HG02798 (cell line): ENCODE data around the gene C1QL4.
A peak's percentile ranks its signal among the peaks of the same experiment; 100 is the strongest.
"Not testable (repeated sequence)": the region's sequence is repeated elsewhere in the genome, so short reads cannot be mapped to it uniquely, and the experiment has no call there.

Experiments
- ATAC-seq: cut with Tn5 transposase; IDR thresholded peaks from one replicate; pipeline ENCODE4 v1.9.1; 2021; ENCODE audit warnings: mild to moderate bottlenecking; ENCODE audit not compliant: unreplicated experiment, poor library complexity

The C1QL4 gene

DNA sequence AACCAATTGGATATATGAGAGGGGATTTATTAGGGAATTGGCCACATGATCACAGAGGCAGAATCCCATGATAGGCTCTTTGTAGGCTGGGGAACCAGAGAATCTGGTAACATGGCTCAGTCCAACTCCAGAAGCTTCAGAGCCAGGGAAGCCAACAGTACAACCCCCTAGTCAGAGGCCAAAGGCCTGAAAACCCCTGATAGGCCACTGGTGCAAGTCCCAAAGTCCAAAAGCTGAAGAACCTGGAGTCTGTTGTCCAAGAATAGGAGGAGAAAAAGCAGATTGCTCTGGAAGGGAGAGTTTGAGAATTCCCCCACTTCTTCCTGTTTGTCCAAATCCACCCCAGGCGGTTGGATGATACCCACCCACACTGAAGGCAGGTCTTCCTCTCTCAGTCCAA lies 22.2 kb downstream of the C1QL4 start:
- no peak for ATAC-seq

DNA sequence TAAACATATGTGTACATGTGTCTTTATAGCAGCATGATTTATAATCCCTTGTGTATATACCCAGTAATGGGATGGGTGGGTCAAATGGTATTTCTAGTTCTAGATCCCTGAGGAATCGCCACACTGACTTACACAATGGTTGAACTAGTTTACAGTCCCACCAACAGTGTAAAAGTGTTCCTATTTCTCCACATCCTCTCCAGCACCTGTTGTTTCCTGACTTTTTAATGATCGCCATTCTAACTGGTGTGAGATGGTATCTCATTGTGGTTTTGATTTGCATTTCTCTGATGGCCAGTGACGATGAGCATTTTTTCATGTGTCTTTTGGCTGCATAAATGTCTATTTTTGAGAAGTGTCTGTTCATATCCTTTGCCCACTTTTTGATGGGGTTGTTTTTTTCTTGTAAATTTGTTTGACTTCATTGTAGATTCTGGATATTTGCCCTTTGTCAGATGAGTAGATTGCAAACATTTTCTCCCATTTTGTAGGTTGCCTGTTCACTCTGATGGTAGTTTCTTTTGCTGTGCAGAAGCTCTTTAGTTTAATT lies 26.5 kb downstream of the C1QL4 start:
- not testable (repeated sequence) for ATAC-seq

DNA sequence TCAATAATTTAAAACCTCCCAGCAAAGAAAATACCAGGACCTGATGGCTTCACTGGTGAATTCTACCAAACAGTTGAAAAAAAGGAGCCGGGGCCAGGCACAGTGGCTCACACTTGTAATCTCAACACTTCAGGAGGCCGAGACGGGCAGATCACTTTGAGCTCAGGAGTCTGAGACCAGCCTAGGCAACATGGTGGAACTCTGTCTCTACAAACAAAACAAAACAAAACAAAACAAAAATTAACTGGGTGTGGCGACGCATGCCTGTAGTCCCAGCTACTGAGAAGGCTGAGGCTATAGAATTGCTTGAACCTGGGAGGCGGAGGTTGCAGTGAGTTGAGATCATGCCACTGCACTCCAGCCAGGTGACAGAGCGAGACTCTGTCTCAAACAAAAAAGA lies 27.6 kb downstream of the C1QL4 start:
- no peak for ATAC-seq

DNA sequence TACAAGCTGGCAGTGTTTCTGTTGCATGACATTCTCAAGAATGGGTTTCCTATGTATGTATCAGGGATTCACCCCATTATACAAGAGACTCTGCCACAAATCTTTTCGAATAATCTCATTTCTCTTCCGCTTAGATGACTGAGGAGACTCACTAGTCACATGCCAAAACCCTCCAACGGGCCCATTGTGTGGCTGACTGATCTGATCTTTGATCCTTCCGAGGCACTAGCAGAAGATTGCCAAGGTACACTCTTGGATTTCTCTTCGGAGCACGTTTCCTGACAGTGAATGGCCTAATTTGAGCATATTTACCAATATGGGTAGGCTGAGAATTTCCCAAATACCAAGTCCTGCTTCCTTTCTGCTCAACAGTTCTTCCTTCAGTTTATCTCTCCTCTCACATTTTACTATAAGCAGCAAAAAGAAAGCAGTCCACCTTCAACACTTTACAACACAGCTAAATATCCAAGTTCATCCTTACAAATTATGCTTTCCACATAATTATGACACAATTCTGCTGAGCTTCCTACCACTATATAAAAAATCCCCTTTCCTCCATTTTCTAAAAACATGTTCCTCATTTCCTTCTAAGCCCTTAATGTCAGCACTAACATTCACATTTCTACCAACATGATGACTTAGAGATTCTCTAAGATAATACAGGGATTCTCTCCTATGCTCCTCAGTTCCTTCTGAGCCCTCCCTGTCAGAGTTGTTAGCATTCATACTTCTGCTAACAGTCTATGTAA lies 31.1 kb downstream of the C1QL4 start:
- no peak for ATAC-seq

DNA sequence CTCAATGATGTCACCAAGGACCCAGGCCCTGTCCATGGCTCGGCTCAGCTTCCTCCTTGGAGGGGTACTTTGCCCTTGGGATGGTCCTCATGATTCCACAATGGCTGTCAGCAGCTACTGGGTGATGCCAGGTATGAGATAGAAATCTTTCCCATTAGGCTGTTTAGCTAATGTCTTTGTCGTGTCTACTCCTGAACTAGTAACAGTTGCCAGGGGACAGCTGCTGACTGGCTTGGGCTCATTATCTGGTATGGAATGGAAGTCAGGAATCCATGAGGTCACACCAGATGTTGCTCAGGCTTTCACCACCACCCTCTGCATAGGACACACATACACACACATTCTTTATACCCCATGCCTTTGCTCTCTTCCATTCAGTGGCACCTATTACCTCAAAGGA lies 32.8 kb downstream of the C1QL4 start:
- no peak for ATAC-seq

DNA sequence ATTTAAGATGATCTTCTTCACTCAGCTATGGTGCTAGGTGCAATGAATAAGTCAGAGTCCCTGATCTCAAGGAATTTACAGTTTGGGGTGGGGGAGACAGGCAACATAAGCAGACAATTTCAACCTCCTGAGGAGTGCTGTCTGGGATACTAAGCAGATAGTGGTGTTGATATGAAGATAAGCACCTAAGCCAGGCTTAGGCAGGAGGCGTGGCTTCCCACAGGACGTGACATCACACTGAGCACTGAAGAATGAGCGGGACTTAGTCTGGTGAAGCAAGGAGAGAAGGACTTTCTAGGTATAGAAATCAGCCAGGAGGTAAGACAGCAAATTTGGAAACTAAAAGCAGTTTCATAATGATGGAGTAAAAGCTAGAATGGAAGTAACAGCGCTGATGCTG lies 35.2 kb downstream of the C1QL4 start:
- ATAC-seq, result no peak

DNA sequence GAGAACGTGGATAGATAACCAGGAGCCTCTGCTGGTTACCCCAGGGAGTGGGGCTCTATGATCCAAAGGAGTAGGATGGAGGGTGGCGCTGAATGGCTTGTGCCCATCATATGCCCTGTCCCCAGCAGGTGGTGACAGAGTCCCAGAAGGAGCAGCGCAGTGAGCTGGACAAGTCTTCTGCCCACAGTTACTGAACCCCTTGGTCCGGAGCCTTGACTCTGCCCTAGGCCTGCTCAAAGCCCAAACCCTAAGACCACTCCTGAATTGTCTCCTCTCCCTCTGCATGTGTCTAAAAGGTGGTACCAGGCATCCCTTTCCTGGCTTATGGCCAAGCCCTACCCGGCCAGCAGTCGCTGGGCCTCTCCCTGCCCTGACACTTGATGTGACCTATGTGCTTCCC lies 38.8 kb downstream of the C1QL4 start:
- ATAC-seq, result no peak

DNA sequence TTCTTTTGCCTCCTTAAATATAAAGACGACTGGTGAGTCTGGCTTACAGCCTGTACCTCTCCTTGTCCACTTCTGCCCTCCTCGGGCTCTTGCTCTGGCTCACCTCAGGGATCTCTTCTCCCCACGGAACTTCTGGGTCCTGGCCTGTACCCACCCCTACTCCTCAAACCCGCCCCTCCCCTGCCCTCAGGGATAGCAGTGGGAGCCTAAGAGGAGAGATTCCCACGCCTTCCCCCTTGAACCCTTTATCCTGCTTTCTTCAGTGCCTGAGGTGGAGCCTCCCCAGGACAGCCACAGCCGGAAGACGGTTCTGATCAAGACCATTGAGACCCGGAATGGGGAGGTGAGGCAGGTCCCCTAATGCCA lies 39.3 kb downstream of the C1QL4 start:
- no peak for ATAC-seq

DNA sequence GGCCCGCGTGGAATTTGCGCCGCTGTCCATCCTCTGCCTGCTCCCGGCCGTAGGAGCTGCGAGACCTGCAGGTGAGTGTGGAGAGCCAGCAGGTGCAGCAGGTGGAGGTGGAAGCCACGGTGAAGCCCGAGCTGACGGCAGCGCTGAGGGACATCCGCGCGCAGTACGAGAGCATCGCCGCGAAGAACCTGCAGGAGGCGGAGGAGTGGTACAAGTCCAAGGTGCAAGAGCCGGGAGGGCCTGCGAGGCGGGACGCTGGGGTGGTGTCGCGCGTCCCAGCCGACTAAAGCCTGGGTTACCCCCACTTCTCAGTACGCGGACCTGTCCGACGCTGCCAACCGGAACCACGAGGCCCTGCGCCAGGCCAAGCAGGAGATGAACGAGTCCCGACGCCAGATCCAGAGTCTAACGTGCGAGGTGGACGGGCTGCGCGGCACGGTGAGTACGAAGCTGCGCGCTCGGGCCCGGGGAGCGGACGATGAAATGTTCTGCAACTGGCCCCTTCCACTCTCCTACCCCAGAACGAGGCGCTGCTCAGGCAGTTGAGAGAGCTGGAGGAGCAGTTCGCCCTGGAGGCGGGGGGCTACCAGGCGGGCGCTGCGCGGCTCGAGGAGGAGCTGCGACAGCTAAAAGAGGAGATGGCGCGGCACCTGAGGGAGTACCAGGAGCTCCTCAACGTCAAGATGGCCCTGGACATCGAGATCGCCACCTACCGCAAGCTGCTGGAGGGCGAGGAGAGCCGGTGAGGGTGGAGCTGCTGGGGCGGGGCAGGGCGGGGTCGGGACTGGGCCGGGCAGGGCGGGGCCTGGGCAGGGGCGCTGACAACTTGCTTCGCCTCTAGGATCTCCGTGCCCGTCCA lies 39.9 kb downstream of the C1QL4 start:
- peak; percentile 4 for ATAC-seq

DNA sequence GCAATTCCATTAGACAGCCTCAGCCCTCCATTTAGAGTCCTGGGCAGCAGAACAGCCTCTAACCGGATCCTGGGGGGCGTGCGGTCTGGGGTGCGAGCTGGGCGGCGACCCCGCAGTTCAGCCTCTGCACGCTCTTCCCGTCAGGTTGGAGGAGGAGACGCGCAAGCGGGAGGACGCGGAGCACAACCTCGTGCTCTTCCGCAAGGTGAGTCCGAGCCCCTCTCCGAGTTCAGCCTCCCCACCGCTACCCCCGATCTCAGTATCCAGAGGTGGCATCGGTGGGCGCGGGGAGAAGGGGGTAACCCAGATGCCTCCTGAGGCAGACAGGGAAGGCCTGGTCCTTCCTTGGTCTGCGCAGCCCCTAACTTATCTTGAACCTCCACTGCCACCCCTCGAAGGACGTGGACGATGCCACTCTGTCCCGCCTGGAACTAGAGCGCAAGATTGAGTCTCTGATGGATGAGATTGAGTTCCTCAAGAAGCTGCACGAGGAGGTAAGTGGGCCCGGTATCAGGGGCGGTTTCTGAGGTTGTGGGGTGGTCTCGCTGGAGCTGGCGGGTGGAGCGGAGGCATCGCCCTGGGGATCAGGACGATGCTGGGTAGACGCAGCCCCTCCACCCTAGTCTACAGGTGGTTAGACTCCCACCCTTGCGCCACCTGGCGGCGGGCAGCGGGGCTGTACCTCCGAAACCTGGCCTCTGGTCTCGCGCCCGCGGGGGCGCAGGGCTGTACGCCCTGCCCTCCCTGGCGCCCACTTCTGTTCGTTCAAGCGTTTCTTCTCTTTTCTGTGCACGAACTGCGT lies 40.8 kb downstream of the C1QL4 start:
- ATAC-seq, result peak; percentile 44

DNA sequence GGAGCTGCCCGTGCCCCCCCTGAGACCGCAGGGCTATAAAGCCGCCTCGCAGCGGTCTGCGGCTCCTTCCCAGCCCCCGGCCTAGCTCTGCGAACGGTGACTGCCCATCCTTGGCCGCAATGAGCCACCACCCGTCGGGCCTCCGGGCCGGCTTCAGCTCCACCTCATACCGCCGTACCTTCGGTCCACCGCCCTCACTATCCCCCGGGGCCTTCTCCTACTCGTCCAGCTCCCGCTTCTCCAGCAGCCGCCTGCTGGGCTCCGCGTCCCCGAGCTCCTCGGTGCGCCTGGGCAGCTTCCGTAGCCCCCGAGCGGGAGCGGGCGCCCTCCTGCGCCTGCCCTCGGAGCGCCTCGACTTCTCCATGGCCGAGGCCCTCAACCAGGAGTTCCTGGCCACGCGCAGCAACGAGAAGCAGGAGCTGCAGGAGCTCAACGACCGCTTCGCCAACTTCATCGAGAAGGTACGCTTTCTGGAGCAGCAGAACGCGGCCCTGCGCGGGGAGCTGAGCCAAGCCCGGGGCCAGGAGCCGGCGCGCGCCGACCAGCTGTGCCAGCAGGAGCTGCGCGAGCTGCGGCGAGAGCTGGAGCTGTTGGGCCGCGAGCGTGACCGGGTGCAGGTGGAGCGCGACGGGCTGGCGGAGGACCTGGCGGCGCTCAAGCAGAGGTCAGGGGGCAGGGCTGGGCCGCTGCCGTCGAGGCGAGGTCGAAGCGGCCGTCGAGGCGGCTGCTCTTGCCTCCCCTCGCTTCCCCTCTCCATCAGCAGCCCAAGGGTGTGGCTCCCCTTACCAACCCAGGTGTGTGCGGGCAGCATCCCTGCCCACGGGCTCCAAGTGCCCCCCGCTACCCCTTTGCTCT lies 41.7 kb downstream of the C1QL4 start, which contains the start of gene PRPH:
TSS of gene PRPH (plus strand) at position 66 of the 855 bp plus-strand sequence. CDS start at position 120, 54 bp downstream.
- ATAC-seq, result no peak

DNA sequence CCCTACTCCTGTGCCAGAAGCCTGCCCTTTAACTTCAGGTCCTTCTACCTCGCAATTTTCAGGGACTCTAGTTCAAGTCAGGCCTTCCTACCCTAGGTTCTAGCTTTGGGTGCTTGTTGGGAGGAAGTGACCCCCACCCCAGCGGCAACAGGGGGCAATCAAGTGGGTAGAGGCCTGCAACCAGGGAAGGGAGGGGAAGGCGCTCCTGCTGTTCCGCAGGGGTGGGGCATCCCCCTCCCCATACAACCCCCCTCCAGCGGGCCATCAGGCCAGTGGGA lies 42.2 kb downstream of the C1QL4 start:
- ATAC-seq, result no peak

DNA sequence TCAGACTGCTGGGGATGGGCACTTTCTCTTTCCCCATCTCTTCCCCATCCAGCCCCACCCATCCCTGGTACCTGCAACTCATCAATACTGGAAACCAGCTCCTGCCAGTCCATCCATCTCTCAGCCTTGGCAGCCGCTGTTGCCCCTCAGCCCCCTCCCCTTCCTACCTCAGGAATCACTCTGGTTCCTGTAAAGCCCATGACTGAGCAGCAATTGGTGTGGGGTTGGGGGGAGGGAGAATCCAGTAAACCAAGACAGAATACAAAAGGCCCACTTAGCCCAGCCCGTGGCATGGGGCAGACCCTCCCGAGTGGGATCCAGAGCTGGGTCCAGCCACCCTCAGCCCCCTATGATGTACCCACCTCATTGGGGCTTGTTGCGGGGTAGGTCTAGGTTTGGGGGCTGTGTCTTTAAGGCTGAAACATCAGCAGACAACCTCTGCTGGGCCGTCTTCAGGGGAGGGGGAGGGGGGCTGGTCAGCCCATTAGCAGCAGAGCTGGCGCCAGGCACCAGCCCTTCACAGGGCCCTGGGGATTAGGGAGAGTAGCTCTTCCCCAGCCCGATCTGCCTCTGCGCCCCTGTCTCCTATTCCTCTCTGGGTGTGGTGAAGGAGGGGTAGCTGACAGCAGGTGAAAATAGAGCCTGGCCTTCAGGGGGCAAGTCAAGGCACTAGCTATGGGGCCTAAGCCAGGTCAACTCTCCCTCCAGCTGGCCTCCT lies 42.7 kb downstream of the C1QL4 start:
- ATAC-seq, result no peak

DNA sequence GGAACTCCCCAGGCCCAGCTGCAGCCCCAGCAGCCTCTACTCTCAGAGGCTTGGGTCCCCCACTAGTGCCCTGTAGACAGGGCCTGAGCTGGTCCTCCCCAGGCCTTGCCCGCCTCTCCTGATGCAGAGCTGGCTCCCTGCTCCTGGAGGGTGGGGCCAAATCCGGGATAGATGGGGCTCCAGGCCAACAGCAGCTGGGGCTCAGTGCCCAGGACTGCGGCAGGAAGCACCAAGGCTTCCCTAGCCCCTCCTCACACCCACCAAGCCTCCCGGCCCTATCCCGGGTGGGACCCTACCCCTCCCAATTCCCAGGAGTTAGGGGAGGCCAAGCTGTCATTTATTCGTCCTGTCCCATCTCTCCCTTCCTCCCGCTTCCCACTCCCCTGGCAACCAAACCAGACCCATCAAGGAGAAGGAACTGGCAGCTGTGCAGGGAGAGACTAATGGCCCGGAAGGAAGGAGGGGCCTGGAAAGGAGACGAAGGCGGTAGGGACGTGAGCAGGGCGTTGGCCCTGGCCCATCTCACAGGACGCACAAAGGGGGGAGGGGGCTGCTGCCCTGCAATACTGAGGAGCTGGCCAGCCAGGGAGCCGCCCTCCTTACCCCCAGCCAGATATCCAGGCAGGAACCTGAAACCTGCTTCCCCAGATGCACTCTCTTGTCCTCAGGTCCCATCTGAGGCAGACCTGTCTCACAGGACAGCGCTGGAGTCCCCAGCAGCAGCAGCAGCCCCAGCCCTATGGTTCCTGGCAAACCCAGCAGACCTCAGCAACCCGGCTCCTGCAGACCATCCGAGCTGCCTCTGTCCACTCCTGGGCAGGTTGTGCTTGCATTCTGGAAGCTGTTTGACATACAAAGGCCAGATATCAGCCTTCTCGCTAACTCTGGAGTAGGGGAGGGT lies 43.7 kb downstream of the C1QL4 start:
- ATAC-seq, result no peak

DNA sequence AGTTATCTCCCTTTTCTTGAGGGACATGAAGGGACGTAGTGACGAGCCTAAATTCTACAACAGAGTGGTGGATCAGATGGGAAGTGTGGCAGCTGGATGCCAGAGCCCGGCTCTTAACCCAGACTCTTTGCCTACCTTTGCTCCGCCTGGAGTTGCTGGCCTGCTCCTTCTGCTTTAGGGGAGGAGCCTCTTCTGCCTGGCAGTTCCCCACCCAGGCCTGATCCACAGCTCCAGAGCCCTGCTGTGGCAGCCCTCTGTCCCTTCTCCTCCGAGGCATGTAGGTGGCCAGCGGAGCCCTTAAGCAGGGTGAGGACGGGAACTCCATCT lies 44.3 kb downstream of the C1QL4 start:
- ATAC-seq, result no peak

DNA sequence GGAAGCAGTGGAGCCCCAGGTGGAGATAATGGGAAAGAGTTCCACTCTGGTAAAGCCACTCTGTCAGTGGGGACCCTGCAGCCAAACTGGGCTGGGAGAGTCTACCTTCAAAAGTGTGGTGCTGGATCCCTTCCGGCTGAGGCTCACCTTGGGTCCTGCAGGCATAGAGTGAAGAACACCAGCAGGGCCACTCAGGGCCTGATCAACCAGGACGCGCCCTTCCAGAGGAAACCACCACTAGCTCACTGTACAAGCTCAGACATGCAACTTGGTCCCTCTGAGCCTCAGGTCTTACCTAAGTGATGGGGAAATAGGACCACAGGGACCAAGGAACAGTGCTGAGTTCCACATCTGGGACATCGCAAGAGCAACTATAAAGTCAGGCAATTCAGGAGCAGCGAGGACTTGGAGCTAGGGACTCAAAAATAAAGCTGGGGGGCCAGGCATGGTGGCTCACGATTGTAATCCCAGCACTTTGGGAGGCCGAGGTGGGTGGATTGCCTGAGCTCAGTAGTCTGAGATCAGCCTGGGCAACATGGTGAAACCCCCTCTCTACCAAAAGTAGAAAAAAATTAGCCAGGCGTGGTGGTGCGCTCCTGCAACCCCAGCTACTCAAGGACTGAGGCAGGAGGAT lies 47.9 kb downstream of the C1QL4 start:
- no peak for ATAC-seq

DNA sequence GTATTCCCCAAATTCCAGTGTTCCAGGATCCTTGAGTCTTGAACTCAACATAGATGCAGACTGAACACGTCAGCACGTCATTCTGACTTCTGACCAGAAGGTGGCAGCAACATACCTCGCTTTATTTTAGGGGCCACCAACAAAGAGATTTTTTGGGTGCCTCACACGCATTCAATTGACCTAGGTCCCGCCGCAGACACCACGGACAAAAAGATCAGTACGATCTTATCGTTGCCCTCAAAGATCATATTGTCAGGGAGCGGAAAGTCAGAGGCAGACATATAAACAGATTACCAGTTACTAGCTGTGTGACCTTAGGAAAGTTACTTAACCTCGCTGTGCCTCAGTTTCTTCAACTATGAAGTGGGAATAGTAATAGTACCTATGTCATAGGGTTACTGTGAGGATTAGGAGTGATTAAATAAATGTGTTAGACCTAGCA lies 48.6 kb downstream of the C1QL4 start:
- ATAC-seq, result no peak

DNA sequence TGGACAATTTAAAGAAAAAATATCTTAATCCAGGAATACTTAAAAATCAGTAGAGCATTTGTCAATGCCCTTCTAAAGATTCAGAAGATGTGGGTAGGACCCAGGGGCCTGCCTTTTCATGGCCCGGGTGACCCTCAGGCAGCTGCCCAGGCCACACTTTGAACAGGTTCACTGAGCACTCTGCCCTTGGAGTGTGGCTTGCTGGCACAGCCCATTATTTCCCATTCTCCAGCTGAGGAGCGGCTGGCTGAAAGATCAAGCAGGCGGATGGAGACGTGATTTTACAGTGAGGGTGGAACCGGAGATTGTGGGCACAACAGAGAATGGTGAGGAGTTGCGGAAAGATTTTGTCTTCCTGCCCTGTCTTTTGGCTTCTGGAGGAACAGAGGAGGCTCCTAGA lies 49.1 kb downstream of the C1QL4 start:
- ATAC-seq, result no peak
